HEK293 (cell line): ENCODE results near the gene ATG2A.

Experiments
- CTCF ChIA-PET: fragments of 350-600 bp; formaldehyde crosslinking; extraction: SDS; loops from one replicate; lab custom pipeline; 2021; ENCODE audit warnings: antibody characterized with exemption; lab: Yijun Ruan, JAX
- POLR2A ChIA-PET: fragments of 300-600 bp; formaldehyde crosslinking; extraction: SDS; loops from one replicate; lab custom pipeline; 2020; ENCODE audit warnings: antibody characterized with exemption, inconsistent platforms; lab: Yijun Ruan, JAX
- H3K27ac ChIP-seq: fragments of 200-500 bp; sonication (Bioruptor generic); 2 replicates; pipeline ENCODE4 v1.5.1; 2014; ENCODE audit warnings: low read depth, low read length, control low read depth, inconsistent platforms; ENCODE audit errors: extremely low read depth
- H3K36me3 ChIP-seq, 2 experiments: fragments of 200-500 bp in 1 of 2; sonication (Bioruptor generic) in 1 of 2; 1 replicate in 1 of 2; 2 replicates in 1 of 2; pipeline ENCODE4 v1.5.1; 2014 to 2017; ENCODE audit warnings: inconsistent platforms in 2 of 2, low read length in 2 of 2; ENCODE audit not compliant: control insufficient read depth in 2 of 2, insufficient read depth in 1 of 2
- H3K4me1 ChIP-seq: fragments of 200-500 bp; sonication (Bioruptor generic); 2 replicates; pipeline ENCODE4 v1.5.1; 2014; ENCODE audit warnings: mild to moderate bottlenecking, low read length, inconsistent platforms; ENCODE audit not compliant: control insufficient read depth, insufficient read depth
- H3K4me3 ChIP-seq: 2 replicates; pipeline ENCODE4 v1.5.1; 2011; ENCODE audit warnings: low read depth, mild to moderate bottlenecking, control low read depth, low read length, moderate library complexity
- H3K9me3 ChIP-seq: fragments of 200-500 bp; sonication (Bioruptor generic); 2 replicates; pipeline ENCODE4 v1.5.1; 2014; ENCODE audit warnings: low read depth, low read length, inconsistent platforms; ENCODE audit not compliant: control insufficient read depth, insufficient read depth
- GLI4 ChIP-seq: fragments of 450-650 bp; formaldehyde crosslinking; IDR thresholded peaks from 2 replicates; pipeline ENCODE4 v1.5.1; 2016; ENCODE audit warnings: missing biosample characterization, missing genetic modification characterization
- PRDM1 ChIP-seq: fragments of 450-650 bp; formaldehyde crosslinking; IDR thresholded peaks from 2 replicates; pipeline ENCODE4; 2016; ENCODE audit warnings: missing biosample characterization, missing genetic modification characterization
- RBAK ChIP-seq: fragments of 450-650 bp; formaldehyde crosslinking; IDR thresholded peaks from 2 replicates; pipeline ENCODE4 v1.5.1; 2016; ENCODE audit warnings: missing biosample characterization, missing genetic modification characterization
- ZBTB20 ChIP-seq: fragments of 450-650 bp; formaldehyde crosslinking; IDR thresholded peaks from 2 replicates; pipeline ENCODE4 v1.5.1; 2016; ENCODE audit warnings: missing biosample characterization, missing genetic modification characterization
- ZFP41 ChIP-seq: fragments of 450-650 bp; formaldehyde crosslinking; IDR thresholded peaks from 2 replicates; pipeline ENCODE4 v1.5.1; 2016; ENCODE audit warnings: missing biosample characterization, missing genetic modification characterization, borderline replicate concordance
- ZNF157 ChIP-seq: fragments of 450-650 bp; formaldehyde crosslinking; IDR thresholded peaks from 2 replicates; pipeline ENCODE4 v1.5.1; 2016; ENCODE audit warnings: missing biosample characterization, missing genetic modification characterization
- ZNF202 ChIP-seq: fragments of 450-650 bp; formaldehyde crosslinking; IDR thresholded peaks from 2 replicates; pipeline ENCODE4 v1.5.1; 2016; ENCODE audit warnings: missing biosample characterization, missing genetic modification characterization, borderline replicate concordance
- ZNF280D ChIP-seq: fragments of 450-650 bp; formaldehyde crosslinking; IDR thresholded peaks from 2 replicates; pipeline ENCODE4 v1.5.1; 2016; ENCODE audit warnings: missing biosample characterization, missing genetic modification characterization
- ZNF518A ChIP-seq: fragments of 450-650 bp; formaldehyde crosslinking; conservative IDR thresholded peaks from 2 replicates; pipeline ENCODE4 v1.5.1; 2016; ENCODE audit warnings: low read depth, missing biosample characterization, missing genetic modification characterization
- ZNF629 ChIP-seq: fragments of 450-650 bp; formaldehyde crosslinking; IDR thresholded peaks from 2 replicates; pipeline ENCODE4 v1.5.1; 2017; ENCODE audit warnings: missing biosample characterization, missing genetic modification characterization
- ZNF664 ChIP-seq: fragments of 450-650 bp; formaldehyde crosslinking; IDR thresholded peaks from 2 replicates; pipeline ENCODE4 v1.5.1; 2016; ENCODE audit warnings: missing biosample characterization, missing genetic modification characterization
- ZNF785 ChIP-seq: fragments of 450-650 bp; formaldehyde crosslinking; IDR thresholded peaks from 2 replicates; pipeline ENCODE4 v1.5.1; 2016; ENCODE audit warnings: missing biosample characterization, missing genetic modification characterization
- TF ChIP-seq, protein P1 (sequence below): fragments of 450-650 bp; formaldehyde crosslinking; IDR thresholded peaks from 2 replicates; pipeline ENCODE4 v1.5.1; 2016; ENCODE audit warnings: missing biosample characterization, missing genetic modification characterization, borderline replicate concordance

The ATG2A gene

GRCh38 chr11:64881476-64881875 lies 35.5 kb downstream of the ATG2A start (continued):
- TF ChIP-seq RBAK (tag by site-specific recombination), result no peak
- TF ChIP-seq ZNF157 (tag by site-specific recombination), result no peak
- TF ChIP-seq ZFP41 (tag by site-specific recombination), result no peak

GRCh38 chr11:64880240-64881001 lies 36.6 kb downstream of the ATG2A start:
- Histone ChIP-seq H3K27ac (no peak overlapping the region), H3K36me3 (no peaks in the 10 kb centered on the region), H3K4me1 (no peaks in the 10 kb centered on the region), H3K4me3 (no peak overlapping the region)
- ChIA-PET CTCF (interaction anchor here (0.6 to 4.6 kb wide), 9 partner anchors 10 to 470 kb away, joined by 3 to 27 read pairs (median 4); partner anchors contain the start of gene CDC42BPG), POLR2A (interaction anchor here (0.6 to 1.0 kb wide), 2 partner anchors 29 to 77 kb away, joined by 3 to 8 read pairs; no protein-coding TSS in a partner anchor)
- no peak for TF ChIP-seq GLI4 (tag by site-specific recombination)
- TF ChIP-seq ZNF664 (tag by site-specific recombination), result no peak
- TF ChIP-seq, protein P1, sequence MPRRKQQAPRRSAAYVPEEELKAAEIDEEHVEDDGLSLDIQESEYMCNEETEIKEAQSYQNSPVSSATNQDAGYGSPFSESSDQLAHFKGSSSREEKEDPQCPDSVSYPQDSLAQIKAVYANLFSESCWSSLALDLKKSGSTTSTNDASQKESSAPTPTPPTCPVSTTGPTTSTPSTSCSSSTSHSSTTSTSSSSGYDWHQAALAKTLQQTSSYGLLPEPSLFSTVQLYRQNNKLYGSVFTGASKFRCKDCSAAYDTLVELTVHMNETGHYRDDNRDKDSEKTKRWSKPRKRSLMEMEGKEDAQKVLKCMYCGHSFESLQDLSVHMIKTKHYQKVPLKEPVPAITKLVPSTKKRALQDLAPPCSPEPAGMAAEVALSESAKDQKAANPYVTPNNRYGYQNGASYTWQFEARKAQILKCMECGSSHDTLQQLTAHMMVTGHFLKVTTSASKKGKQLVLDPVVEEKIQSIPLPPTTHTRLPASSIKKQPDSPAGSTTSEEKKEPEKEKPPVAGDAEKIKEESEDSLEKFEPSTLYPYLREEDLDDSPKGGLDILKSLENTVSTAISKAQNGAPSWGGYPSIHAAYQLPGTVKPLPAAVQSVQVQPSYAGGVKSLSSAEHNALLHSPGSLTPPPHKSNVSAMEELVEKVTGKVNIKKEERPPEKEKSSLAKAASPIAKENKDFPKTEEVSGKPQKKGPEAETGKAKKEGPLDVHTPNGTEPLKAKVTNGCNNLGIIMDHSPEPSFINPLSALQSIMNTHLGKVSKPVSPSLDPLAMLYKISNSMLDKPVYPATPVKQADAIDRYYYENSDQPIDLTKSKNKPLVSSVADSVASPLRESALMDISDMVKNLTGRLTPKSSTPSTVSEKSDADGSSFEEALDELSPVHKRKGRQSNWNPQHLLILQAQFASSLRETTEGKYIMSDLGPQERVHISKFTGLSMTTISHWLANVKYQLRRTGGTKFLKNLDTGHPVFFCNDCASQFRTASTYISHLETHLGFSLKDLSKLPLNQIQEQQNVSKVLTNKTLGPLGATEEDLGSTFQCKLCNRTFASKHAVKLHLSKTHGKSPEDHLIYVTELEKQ (tag by site-specific recombination), result no peak
- TF ChIP-seq ZNF629, result no peak
- TF ChIP-seq ZBTB20 (tag by site-specific recombination), result peak; percentile 45; the same call in 1 of the 2 replicates
- no peak for TF ChIP-seq ZNF280D (tag by site-specific recombination)
- peak; percentile 95 for TF ChIP-seq PRDM1 (tag by site-specific recombination)
- TF ChIP-seq ZNF518A (tag by site-specific recombination), result no peak
- TF ChIP-seq ZNF785 (tag by site-specific recombination), result no peak
- TF ChIP-seq ZNF202 (tag by site-specific recombination), result no peak
- TF ChIP-seq, all 188 proteins: peak for 2
- H3K9me3 ChIP-seq, result no peaks in the 10 kb centered on the region
